HG03575 (cell line): ENCODE data around the gene ADAMTS14.

Experiments
- ATAC-seq: cut with Tn5 transposase; IDR thresholded peaks from one replicate; pipeline ENCODE4 v1.9.1; 2021; ENCODE audit not compliant: unreplicated experiment, insufficient number of reproducible peaks, low FRiP score; ENCODE audit errors: extremely low read depth

Gene ADAMTS14

GRCh38 chr10:70776455-70777005, 104.2 kb downstream of the ADAMTS14 start:
- ATAC-seq: no peak

GRCh38 chr10:70777063-70777875, 105.0 kb downstream of the ADAMTS14 start:
- no peak for ATAC-seq

- no peak for ATAC-seq
Observed at GRCh38 chr10:70778267-70778924, 106.1 kb downstream of the ADAMTS14 start.

GRCh38 chr10:70779088-70779487, 106.8 kb downstream of the ADAMTS14 start:
- ATAC-seq: no peak

GRCh38 chr10:70779511-70780369, 107.4 kb downstream of the ADAMTS14 start:
- ATAC-seq: no peak

- no peak for ATAC-seq
Observed at GRCh38 chr10:70780370-70780760, 108.1 kb downstream of the ADAMTS14 start.

GRCh38 chr10:70780772-70781171, 108.5 kb downstream of the ADAMTS14 start:
- ATAC-seq: no peak

- no peak for ATAC-seq
Observed at GRCh38 chr10:70781461-70782051, 109.2 kb downstream of the ADAMTS14 start.

- no peak for ATAC-seq
Observed at GRCh38 chr10:70782086-70782745, 109.9 kb downstream of the ADAMTS14 start.

GRCh38 chr10:70782746-70783680, 110.7 kb downstream of the ADAMTS14 start:
- ATAC-seq: no peak

GRCh38 chr10:70784016-70784415, 111.7 kb downstream of the ADAMTS14 start:
- no peak for ATAC-seq

- ATAC-seq: no peak
Observed at GRCh38 chr10:70784471-70784870, 112.2 kb downstream of the ADAMTS14 start.

GRCh38 chr10:70785190-70785589, 112.9 kb downstream of the ADAMTS14 start, which contains the start of gene TBATA:
Gene TBATA (minus strand): TSS chr10:70785377. CDS start chr10:70783379, 1,998 bp downstream.
- no peak for ATAC-seq

GRCh38 chr10:70786799-70787415, 114.6 kb downstream of the ADAMTS14 start:
- no peak for ATAC-seq

GRCh38 chr10:70791386-70792039, 119.2 kb downstream of the ADAMTS14 start:
- no peak for ATAC-seq

- no peak for ATAC-seq
Observed at GRCh38 chr10:70795613-70796012, 123.3 kb downstream of the ADAMTS14 start.
